ENCODE results near the gene HRCT1. TPM values are rescaled to one million over a fixed set of nuclear protein-coding genes. Genes with fewer than 3 reads are reported as not detected.
A peak's percentile ranks its signal among the peaks of the same experiment; 100 is the strongest.
"Not testable (repeated sequence)": the region's sequence is repeated elsewhere in the genome, so short reads cannot be mapped to it uniquely, and the experiment has no call there.

Gene HRCT1
- total RNA-seq, 2 experiments from 2014 or later: not detected

DNA sequence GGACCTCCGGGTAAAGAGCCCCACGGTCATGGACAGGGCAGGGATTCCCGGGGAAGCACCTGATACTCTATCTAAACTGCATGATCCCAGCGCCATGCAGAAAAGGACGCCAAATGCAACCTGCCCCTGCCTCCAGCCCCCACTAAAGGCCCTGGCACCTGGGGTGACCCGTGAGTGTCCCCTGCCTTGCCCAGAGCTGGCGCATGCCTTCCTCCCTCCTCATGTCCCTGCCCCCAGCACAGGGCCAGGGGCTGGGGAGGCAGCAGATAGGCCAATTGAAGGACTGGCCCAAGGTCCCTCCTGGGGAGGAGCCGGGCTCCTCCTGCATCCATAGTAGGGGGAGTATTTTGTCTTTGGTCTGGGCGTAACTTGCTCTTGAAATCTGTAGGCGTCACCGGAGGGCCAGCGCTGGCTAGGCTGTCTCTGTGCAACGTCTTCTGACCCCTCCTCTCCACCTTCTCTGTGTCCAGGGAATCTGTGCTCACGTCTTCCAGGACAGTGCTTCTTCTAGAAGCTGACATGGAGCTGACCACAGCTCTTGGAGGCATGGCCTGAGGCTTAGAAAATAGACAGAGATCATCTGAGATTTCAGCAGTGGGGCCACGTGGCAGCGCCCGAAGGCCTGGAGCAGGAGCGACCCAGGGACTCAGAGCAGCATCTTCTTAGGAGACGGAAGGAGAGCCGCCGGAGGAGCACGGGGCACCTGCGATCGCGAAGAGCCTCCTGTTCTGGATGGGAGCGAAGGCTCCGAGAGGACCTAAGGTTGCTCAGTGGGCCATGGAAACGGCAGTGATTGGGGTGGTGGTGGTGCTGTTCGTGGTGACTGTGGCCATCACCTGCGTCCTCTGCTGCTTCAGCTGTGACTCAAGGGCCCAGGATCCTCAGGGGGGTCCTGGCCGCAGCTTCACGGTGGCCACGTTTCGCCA lies 3.9 kb downstream of the HRCT1 start:
- ATAC-seq (no peak), DNase-seq (no peak)
- POLR2A ChIA-PET: no interaction called here
- CTCF ChIA-PET: interaction anchor here (1.1 to 2.5 kb wide), 10 partner anchors 7 to 213 kb away, joined by 3 to 20 read pairs (median 7); no protein-coding TSS in a partner anchor
- H3K27me3 Mint-ChIP-seq (ENCODE audit: low read depth): no peaks in the 10 kb centered on the region
- no peak overlapping the region for H3K4me3 Mint-ChIP-seq
- peak overlapping the region; percentile 92 for H3K27ac Mint-ChIP-seq
- peaks cover 42% of the 10 kb centered on the region for H3K4me1 Mint-ChIP-seq (ENCODE audit: low read depth)
- H3K36me3 Mint-ChIP-seq (ENCODE audit: low read depth): no peaks in the 10 kb centered on the region
- H3K9me3 Mint-ChIP-seq (ENCODE audit: insufficient read depth): no peaks in the 10 kb centered on the region

DNA sequence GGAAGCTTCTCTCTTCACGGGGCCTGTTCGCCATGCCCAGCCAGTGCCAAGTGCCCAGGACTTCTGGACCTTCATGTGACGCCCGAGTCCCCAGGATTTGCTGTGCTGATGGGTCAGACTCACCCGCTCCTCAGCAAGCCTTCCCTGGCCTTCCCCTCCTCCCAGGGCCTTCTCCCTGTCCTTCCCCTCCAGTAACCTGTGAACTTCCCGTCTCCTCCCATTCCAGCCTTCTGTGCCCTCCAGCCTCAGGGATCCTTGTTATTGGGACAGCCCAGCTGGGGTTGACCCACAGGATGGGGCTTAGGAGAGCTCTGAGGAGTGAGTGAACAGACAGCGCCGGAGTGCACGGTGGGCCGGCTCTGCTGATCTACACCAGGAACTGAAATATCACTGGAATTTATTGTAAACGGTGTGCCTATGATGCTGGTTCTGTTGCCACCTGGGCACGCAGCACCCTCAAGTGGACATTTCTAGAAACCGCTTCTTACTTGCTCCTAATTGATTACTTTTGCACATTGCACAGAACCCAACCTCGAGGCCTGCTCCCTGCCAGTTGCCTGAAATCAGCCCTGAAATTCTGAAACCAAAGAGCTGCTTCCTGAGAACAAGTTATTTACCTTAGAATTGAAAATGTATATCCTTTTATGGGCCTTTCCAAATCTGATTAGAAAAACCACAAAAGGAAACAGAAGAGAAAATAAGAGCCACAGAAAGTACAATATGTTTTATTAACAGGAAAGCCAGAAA lies 4.8 kb downstream of the HRCT1 start:
- Mint-ChIP-seq H3K36me3 (ENCODE audit: low read depth) (no peaks in the 10 kb centered on the region), H3K4me1 (ENCODE audit: low read depth) (peaks cover 42% of the 10 kb centered on the region), H3K4me3 (peak overlapping the region; percentile 20), H3K9me3 (ENCODE audit: insufficient read depth) (no peaks in the 10 kb centered on the region), H3K27ac (peak overlapping the region; percentile 92), H3K27me3 (ENCODE audit: low read depth) (no peaks in the 10 kb centered on the region)
- CTCF ChIA-PET: interaction anchor here (0.7 to 2.5 kb wide), 16 partner anchors 8 to 121 kb away, joined by 3 to 20 read pairs (median 4); partner anchors contain the start of gene HINT2
- DNase-seq: peak; percentile 64
- POLR2A ChIA-PET: no interaction called here
- ATAC-seq: peak; percentile 63

DNA sequence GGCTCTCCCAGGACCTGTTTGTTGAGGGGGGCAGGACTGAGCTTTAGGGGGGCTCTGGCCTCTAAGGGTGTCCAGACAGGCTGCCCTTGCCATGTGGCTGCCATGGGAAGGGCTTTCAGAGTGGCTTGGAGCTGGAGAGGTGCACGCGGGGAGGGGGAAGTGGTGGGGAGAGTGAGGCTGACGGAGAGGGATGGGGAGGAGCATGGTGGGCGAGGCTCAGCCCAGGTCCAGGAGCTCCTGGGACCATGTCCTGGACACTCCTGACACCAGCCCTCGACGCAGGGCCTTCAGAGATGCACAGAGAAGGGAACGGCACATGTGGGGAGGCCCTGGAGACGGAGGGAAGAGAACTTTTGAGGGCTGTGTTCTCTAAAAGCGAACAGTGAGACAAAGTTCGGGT lies 5.7 kb downstream of the HRCT1 start:
- DNase-seq (no peak), ATAC-seq (no peak)
- H3K4me3 Mint-ChIP-seq: no peak overlapping the region
- ChIA-PET CTCF (interaction anchor here (0.7 to 2.5 kb wide), 14 partner anchors 9 to 121 kb away, joined by 3 to 20 read pairs (median 5); partner anchors contain the start of gene HINT2), POLR2A (interaction anchor here (0.5 kb wide), 1 partner anchor 829 kb away, joined by 3 read pairs; no protein-coding TSS in a partner anchor)
- no peaks in the 10 kb centered on the region for H3K27me3 Mint-ChIP-seq (ENCODE audit: low read depth)
- no peaks in the 10 kb centered on the region for H3K36me3 Mint-ChIP-seq (ENCODE audit: low read depth)
- H3K4me1 Mint-ChIP-seq (ENCODE audit: low read depth): peaks cover 42% of the 10 kb centered on the region
- H3K9me3 Mint-ChIP-seq (ENCODE audit: insufficient read depth): no peaks in the 10 kb centered on the region
- peak overlapping the region; percentile 26 for H3K27ac Mint-ChIP-seq

DNA sequence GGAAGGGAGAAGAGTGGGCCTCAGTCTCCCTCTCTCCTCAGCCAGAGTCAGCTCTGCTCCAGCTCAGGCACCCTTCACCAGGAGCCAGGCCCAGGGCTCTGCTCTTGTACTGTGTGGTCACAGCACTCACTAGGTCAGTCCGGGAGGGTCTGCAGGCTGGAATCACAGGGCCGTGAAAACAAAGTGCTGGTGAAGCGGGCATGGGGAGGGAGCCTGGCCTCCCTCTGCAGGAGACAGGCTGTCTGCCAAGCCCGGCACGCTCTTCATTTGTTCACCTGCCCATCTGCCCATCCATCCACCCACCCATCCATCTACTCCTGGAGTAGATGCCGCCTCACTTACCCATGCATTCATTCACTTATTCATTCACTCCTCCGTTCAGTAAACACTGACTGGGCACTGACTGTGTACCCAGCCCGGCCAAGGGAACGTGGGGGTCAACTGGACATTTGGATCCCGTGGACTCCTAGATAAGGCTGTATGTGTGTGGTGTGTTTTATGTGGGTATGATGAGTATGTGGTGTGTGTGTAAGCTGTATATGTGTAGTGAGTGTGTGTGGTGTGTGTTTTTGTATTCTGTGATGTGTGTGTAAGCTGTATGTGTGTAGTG lies 6.9 kb downstream of the HRCT1 start:
- Mint-ChIP-seq H3K9me3 (ENCODE audit: insufficient read depth) (no peaks in the 10 kb centered on the region), H3K27me3 (ENCODE audit: low read depth) (no peaks in the 10 kb centered on the region), H3K4me1 (ENCODE audit: low read depth) (peaks cover 36% of the 10 kb centered on the region), H3K4me3 (no peak overlapping the region), H3K36me3 (ENCODE audit: low read depth) (no peaks in the 10 kb centered on the region), H3K27ac (no peak overlapping the region)
- no peak for ATAC-seq
- ChIA-PET POLR2A (no interaction called here), CTCF (interaction anchor here (1.1 kb wide), 1 partner anchor 42 kb away, joined by 3 read pairs; no protein-coding TSS in a partner anchor)
- no peak for DNase-seq

DNA sequence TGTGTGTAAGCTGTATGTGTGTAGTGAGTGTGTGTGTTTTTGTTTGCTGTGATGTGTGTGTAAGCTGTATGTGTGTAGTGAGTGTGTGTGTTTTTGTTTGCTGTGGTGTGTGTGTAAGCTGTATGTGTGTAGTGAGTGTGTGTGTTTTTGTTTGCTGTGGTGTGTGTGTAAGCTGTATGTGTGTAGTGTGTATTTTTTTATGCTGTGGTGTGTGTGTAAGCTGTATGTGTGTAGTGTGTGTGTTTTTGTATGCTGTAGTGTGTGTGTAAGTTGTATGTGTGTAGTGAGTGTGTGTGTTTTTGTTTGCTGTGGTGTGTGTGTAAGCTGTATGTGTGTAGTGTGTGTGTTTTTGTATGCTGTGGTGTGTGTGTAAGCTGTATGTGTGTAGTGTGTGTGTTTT lies 7.4 kb downstream of the HRCT1 start:
- ATAC-seq; H3K27ac Mint-ChIP-seq; H3K27me3 Mint-ChIP-seq (ENCODE audit: low read depth); CTCF ChIA-PET; H3K4me3 Mint-ChIP-seq; H3K9me3 Mint-ChIP-seq (ENCODE audit: insufficient read depth); DNase-seq; POLR2A ChIA-PET; H3K36me3 Mint-ChIP-seq (ENCODE audit: low read depth): not testable (repeated sequence)
- H3K4me1 Mint-ChIP-seq (ENCODE audit: low read depth): peaks cover 32% of the 10 kb centered on the region

DNA sequence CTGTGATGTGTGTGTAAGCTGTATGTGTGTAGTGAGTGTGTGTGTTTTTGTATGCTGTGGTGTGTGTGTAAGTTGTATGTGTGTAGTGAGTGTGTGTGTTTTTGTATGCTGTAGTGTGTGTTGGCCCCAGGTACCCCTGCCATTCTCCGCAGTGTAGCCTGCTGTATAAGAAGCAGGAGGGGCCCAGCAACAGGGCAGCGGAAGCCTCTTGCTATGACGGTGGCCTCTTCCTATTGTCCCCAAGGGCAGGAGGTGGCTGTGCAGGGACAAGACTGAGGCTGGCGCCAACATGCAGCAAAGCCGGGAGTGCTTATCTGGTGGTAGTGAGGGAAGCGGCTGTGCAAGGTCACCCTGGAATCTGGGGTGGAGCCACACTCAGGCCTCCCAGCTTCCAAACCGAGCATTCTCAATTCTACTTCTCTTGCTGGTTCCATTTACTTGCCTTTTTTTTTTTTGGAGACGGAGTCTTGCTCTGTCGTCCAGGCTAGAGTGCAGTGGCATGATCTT lies 8.4 kb downstream of the HRCT1 start:
- Mint-ChIP-seq H3K36me3 (ENCODE audit: low read depth) (no peaks in the 10 kb centered on the region), H3K4me1 (ENCODE audit: low read depth) (peaks cover 24% of the 10 kb centered on the region), H3K27ac (no peak overlapping the region), H3K4me3 (no peak overlapping the region), H3K27me3 (ENCODE audit: low read depth) (no peaks in the 10 kb centered on the region), H3K9me3 (ENCODE audit: insufficient read depth) (no peaks in the 10 kb centered on the region)
- ATAC-seq (peak; percentile 58), DNase-seq (peak; percentile 50)
- ChIA-PET POLR2A (no interaction called here), CTCF (no interaction called here)

DNA sequence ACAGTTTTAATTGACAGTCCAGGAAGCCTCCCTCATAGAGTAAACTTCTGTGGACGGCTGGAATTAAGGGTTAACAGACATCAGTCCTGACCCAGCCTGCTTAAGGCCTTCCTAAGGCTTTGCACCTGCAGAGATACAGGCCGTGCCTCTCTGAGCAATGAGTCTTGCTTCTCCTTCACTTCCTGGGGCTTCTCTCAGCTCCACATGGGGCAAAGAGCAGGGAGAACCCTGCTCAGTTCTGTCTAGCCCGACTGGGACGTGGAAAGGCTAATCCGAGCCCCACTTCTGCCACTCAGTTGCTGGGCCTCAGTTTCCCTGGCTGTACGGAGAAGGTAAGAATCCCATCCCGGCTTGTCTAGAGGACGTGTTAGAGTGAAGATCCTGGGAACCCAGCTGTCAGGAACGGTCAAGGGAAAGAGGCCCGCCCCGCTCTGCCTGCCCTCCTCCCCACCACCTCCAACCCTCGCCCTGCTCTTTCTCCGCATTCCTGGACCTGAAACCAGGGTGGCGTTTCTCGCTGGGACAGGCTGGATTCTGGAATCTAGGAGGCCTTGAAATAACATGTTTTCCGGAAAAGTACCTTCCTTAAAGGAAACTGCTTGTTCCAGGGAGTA lies 9.8 kb downstream of the HRCT1 start:
- Mint-ChIP-seq H3K4me3 (no peak overlapping the region), H3K27ac (no peak overlapping the region), H3K36me3 (ENCODE audit: low read depth) (no peaks in the 10 kb centered on the region), H3K27me3 (ENCODE audit: low read depth) (no peaks in the 10 kb centered on the region), H3K9me3 (ENCODE audit: insufficient read depth) (no peaks in the 10 kb centered on the region), H3K4me1 (ENCODE audit: low read depth) (peaks cover 12% of the 10 kb centered on the region)
- CTCF ChIA-PET: no interaction called here
- no peak for ATAC-seq
- DNase-seq: no peak
- POLR2A ChIA-PET: no interaction called here

DNA sequence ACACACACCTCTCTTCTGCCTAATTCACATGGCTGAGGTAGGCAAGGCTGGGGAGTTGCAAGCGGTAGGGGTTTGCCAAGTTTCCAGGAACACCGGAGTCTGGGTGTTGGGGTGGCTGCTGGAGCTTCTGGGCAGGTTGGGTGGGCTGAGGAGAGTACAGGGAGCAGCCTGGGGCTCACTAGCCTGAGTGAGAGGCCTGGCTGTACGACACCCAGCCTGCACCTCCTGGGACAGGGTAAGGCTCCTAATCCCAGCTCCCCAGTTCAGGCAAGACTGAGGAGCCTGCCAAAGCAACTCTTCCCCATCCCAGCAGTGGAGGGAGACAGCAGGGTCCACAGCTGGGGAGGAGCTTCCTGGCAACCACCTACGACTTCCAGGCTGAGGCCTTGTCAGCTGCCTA lies 11.3 kb downstream of the HRCT1 start:
- ATAC-seq (no peak), DNase-seq (no peak)
- Mint-ChIP-seq H3K36me3 (ENCODE audit: low read depth) (no peaks in the 10 kb centered on the region), H3K27ac (no peak overlapping the region), H3K27me3 (ENCODE audit: low read depth) (no peaks in the 10 kb centered on the region), H3K9me3 (ENCODE audit: insufficient read depth) (no peaks in the 10 kb centered on the region), H3K4me1 (ENCODE audit: low read depth) (no peaks in the 10 kb centered on the region), H3K4me3 (no peak overlapping the region)
- ChIA-PET CTCF (interaction anchor here (1.2 to 1.4 kb wide), 2 partner anchors 14 to 28 kb away, joined by 3 to 4 read pairs; no protein-coding TSS in a partner anchor), POLR2A (interaction anchor here (0.6 kb wide), 1 partner anchor 1717 kb away, joined by 3 read pairs; no protein-coding TSS in a partner anchor)

DNA sequence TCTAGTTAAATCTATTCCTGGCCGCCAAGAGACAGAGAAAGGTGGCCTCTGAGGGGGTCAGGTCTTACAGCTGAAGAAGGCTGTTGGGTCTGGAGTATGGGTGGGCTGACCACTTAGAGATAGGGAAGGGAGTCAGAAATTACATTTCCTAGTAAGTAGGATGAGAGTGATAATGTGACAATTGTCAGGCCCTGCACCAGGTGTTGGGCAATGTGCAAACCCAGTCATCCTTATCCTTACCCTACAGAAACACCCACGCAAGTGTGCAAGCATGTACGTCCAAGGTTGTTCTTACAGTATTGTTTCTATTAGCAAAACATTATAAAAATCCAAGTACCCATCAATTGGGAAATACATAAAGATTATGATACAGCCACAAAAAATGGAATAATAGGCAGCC lies 12.8 kb downstream of the HRCT1 start:
- no peak for DNase-seq
- POLR2A ChIA-PET: no interaction called here
- Mint-ChIP-seq H3K4me1 (ENCODE audit: low read depth) (no peaks in the 10 kb centered on the region), H3K4me3 (no peak overlapping the region), H3K9me3 (ENCODE audit: insufficient read depth) (no peaks in the 10 kb centered on the region), H3K27ac (no peak overlapping the region), H3K27me3 (ENCODE audit: low read depth) (peaks cover 3% of the 10 kb centered on the region), H3K36me3 (ENCODE audit: low read depth) (no peaks in the 10 kb centered on the region)
- CTCF ChIA-PET: interaction anchor here (1.4 to 1.8 kb wide), 2 partner anchors 15 to 16 kb away, joined by 4 to 7 read pairs; no protein-coding TSS in a partner anchor
- ATAC-seq: no peak

DNA sequence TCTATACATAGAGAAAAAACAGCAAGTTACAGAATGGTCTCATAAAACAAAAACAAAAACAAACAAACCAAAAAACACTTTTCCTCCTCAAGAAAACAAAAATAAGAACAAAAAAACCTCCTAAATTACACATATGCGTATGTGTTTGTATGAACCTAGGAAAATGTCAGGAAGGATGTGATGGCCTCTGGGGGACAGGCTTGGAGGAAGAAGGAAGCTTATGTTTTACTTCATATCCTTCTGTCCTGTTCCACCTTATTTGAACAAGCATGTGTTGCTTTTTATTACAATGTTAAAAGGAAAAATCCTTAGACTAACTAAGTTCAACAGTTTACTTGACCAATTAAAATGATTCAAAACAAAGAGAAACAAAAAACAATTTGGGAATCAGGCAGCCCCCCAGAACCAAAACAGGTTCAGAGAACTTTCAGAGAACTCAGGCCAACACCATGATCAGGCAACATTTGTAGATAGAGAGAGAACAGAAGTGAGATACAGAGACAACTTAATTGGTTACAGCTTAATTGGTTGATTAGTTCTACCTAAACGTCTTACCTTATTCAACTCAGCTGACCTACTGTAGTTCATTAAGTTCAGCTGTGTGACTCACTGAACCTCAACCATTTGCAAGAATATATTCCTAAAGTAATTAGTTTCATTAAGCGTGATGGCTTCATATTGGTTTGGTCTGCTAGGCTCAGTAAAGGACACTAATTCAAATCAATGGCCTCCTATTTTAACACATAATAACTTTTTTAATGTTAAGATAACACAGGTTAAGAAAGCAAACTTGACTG lies 13.4 kb downstream of the HRCT1 start:
- no peaks in the 10 kb centered on the region for H3K4me1 Mint-ChIP-seq (ENCODE audit: low read depth)
- no peak for ATAC-seq
- no peak overlapping the region for H3K4me3 Mint-ChIP-seq
- DNase-seq: no peak
- ChIA-PET POLR2A (no interaction called here), CTCF (interaction anchor here (1.6 to 3.1 kb wide), 3 partner anchors 9 to 35 kb away, joined by 3 to 13 read pairs (median 7); no protein-coding TSS in a partner anchor)
- H3K27me3 Mint-ChIP-seq (ENCODE audit: low read depth): peaks cover 3% of the 10 kb centered on the region
- H3K27ac Mint-ChIP-seq: no peak overlapping the region
- H3K9me3 Mint-ChIP-seq (ENCODE audit: insufficient read depth): no peaks in the 10 kb centered on the region
- H3K36me3 Mint-ChIP-seq (ENCODE audit: low read depth): no peaks in the 10 kb centered on the region

All from activated CD8-positive, alpha-beta T cell treated with anti-CD3 and anti-CD28 coated beads, Interleukin-2, amount 10 ng/mL, durations not matched to agents 7 days and 5 days (primary cell).